ENCODE results near the gene KLHL30. TPM values are rescaled to one million over a fixed set of nuclear protein-coding genes. Genes with fewer than 3 reads are reported as not detected.

The KLHL30 gene
- total RNA-seq, 1 donor from 2014 or later, result 1.1 TPM

- ATAC-seq, result no peak
- peak; percentile 50 for DNase-seq (ENCODE audit: low spot score)
- intact Hi-C loops (cut with DNase I), result no loop called here
Measured at GRCh38 chr2:238100821-238101771, 37.4 kb upstream of the KLHL30 start.

DNA sequence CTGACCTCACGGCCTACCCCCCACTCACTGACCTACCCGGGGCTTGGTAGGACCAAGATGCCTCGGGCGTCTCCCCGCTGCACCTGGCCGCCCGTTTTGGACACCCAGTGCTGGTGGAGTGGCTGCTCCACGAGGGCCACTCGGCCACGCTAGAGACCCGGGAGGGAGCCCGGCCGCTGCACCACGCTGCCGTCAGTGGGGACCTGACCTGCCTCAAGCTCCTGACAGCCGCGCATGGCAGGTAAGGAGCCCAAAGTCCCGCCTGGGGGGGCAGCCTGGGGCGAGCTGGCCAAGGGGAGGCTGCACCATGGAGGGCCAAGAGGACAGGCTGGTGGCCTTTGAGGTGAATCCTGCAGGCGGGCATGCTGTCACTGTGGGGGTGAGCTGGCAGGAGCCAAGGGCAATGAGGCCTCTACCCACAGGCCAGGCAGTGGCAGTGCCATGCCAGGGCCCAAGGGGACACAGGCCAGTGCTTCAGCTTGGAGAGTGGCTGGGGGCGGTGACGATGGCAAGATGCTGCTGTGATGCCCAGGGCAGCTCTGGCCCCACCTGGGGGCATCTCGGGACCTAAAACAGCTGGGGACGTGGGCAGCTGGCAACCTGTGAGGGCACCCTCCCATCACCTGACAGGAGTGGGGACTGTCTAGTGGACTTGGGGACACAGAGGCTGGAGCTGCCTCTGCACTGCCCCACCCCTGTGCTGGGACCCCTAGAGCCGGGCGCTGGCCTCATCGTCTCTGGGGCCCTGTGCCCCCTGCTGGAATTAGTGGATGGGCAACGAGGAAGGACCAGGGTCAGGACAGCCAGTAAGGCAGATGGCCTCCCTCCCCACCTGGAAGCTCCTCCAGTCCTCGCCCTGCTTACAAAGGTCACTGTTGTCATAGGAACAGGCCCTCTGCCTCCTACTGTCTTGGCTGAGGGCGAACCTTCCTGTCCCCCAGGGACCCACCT lies 36.3 kb upstream of the KLHL30 start:
- peak; percentile 53 for DNase-seq (ENCODE audit: low spot score)
- intact Hi-C loops (cut with DNase I), result no loop called here
- ATAC-seq, result no peak

GRCh38 chr2:238102865-238103264 lies 35.6 kb upstream of the KLHL30 start:
- no peak for ATAC-seq
- intact Hi-C loops (cut with DNase I), result no loop called here
- DNase-seq (ENCODE audit: low spot score), result peak; percentile 35

DNA sequence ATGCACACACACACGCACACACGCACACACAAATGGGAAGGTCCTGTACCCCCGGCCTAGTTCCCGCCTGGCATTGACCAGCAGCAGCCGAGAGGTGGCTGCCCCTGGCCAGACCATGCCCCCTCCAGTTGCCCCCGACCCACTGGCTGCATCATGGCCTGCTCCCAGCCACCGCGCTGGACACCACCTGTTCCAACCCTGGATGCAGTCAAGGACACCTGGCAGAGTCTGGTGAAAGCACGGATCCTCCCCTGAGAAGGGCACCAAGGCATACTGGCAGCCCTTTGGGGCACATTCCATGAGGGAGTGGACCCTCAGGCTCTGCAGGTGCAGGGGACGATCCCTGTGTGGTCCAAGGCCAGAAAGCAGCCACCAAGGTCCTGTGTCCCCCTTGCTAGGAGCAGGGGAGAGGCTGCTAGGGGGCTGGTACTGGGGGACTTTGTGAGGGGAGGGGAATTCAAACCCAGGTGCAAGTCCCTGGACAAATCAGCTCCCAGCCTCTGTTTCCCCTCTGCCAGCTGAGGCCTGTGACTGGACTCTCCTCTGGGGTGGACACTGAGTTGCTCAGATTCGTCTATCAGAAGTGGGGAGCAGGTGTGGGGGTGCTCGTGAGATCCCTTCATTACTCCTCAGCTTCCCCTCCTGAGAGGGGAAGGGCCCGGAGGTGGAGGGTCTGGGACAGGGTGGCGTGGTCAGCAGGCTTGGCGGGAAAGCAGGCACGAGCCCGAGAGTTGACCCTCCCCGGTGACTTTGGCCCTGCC lies 34.8 kb upstream of the KLHL30 start:
- ATAC-seq, result no peak
- DNase-seq (ENCODE audit: low spot score), result peak; percentile 50
- intact Hi-C loops (cut with DNase I), result no loop called here

GRCh38 chr2:238104226-238104690 lies 34.2 kb upstream of the KLHL30 start:
- intact Hi-C loops (cut with DNase I), result no loop called here
- DNase-seq (ENCODE audit: low spot score) (peak; percentile 49), ATAC-seq (no peak)

DNA sequence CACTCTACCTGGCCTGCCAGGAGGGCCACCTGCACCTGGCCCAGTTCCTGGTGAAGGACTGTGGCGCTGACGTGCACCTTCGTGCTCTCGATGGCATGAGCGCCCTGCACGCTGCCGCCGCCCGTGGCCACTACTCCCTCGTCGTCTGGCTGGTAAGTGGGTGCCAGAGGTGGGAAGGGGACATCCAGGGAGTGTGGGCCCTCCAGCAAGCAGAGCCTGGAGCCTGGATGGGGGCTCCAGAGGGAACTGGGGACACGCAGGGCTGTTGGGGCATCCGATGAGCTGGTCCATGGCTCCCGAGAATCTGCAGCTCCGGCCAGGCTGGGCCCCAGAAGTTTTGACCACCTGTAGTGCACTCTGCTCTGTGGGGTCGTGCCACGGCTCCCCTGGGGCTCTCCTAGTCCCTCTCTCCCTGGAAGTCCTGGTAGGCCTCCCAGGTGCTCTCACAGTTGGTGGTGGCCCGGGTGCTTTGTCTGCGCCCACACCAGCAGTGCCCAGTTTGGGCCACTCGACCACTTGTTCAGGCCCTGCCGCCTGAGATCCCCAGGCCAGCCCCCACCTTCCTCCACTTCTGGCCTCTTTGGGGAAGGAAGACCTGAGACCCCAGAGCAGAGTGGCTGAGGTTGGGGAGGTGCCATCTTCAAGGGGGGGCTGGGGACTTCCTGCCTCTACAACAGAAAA lies 33.6 kb upstream of the KLHL30 start:
- DNase-seq (ENCODE audit: low spot score), result peak; percentile 53
- intact Hi-C loops (cut with DNase I), result no loop called here

DNA sequence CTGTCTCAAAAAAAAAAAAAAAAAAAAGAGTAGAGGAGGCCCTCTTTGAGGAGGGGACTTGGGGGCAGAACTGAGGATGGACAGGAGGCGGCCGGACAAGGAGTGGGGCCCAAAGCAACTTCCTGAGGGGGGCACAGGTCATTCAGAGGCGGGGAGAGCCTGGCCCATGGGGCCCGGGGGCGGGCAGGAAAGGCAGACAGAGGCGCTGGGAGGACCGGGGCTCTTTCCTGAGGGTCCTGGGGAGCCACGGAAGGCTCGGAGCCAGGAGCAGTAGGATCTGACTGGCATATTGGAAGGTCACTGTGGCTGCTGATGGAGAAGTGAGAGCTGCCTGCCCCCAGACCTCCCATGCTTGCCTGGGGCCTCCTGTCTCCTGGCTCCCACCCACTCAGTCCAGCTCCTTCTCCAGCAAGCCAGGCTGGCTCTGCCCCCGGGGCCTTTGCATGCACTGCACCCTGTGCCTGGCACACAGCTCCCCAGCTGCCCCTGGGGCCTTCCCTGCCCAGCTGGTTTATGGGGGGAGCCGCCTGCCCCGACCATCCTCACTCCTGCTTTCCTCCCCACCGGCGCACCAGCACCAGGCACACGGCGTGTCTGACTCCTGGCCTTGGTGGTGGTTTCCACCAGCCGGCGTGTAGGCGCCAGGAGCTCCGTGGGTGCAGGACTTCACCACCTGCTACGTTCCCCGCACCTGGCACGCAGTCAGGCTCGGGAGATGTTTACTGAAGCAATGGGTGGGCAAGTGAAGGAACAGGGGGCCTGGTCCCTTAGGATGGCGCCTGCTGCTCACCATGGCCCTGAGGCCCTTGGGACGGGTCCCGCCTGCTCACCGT lies 32.7 kb upstream of the KLHL30 start:
- no peak for ATAC-seq
- intact Hi-C loops (cut with DNase I), result no loop called here
- DNase-seq (ENCODE audit: low spot score), result peak; percentile 45

More for the DNA sequence above, 33.6 kb upstream of the KLHL30 start:
- no peak for ATAC-seq

- intact Hi-C loops (cut with DNase I), result no loop called here
Measured at GRCh38 chr2:238106339-238106697, 32.1 kb upstream of the KLHL30 start.

DNA sequence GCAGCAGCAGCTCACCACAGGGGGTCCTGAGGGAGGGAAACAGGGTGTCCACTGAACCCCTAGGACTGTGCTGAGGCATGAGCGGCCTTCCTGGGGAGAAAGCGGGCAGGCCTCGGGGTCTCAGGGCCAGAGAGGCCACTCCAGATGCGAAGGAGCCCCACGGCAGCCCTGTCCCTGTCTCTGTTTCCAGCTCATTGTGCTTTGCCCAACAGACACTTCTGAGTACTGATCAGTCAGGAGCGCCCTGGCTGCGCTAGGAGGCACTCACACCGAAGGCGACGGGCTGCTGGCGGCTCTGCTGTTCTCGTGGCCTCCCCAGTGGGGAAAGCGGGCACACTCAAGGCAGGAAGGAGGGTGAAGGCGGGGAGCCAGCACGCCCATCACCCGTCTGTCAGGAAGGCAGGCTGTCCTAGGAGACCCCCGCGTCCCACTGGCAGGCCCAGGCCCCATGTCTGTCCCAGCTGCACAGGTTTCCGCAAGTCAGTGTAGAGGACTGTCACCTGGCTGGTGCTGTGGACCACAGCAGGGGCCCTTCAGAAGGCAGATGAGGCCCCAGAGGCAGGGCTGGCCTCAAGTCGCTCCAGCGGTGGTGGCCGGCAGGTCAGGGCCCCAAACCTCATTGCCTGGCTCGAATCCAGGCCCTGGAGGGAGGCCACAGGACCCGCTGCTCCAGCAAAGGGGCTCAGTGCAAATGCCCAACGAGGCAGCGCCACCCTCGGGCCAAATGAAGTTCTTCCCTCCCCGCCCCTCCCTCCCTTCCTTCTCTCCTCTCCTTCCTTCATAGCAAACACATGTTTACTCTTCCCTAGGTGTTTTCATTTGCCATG lies 31.6 kb upstream of the KLHL30 start:
- DNase-seq (ENCODE audit: low spot score), result peak; percentile 53
- intact Hi-C loops (cut with DNase I), result no loop called here
- no peak for ATAC-seq

More at GRCh38 chr2:238106339-238106697, 32.1 kb upstream of the KLHL30 start:
- no peak for ATAC-seq
- peak; percentile 39 for DNase-seq (ENCODE audit: low spot score)

DNA sequence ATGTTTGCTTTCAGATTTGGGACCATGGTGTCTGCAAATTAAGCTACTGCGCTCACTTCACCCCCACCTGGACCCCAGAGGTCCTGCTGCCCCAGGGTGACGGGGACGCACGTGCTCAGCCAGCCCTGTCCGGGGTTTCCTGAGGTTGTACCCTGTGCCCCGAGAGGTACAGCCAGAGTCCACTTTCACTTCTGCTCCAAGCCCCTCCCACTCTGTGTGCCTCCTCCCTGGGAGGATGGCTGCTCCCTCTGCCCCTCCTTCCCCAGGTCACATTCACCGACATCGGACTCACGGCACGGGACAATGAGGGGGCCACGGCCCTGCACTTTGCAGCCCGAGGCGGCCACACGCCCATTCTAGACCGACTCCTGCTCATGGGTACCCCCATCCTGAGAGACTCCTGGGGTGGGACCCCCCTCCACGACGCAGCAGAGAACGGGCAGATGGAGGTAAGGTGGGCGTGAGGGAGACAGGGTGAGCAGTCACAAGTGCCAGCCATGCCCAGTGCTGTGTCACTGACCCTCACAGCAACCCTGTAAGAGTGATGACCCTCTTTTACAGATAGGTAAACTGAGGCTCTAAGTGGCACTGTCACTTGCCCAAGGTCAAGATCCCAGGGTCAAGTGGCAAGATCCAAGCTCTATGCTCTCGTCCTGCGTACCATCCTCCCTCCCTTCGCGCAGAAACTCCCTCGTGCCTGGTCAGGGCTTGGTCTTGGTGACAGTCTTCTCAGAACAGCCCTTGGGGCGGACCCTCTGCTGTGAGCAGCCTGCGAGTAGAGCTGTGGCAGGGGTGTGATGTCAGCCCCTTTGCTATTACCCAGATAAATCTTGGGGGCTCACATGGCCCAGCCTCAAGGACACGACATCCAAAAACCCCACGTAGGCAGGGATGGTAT lies 30.7 kb upstream of the KLHL30 start:
- ATAC-seq (peak; percentile 17), DNase-seq (ENCODE audit: low spot score) (peak; percentile 50)
- intact Hi-C loops (cut with DNase I), result no loop called here

- DNase-seq (ENCODE audit: low spot score) (peak; percentile 55), ATAC-seq (peak; percentile 43)
- intact Hi-C loops (cut with DNase I), result no loop called here
Measured at GRCh38 chr2:238108423-238109183, 29.9 kb upstream of the KLHL30 start.

- ATAC-seq (no peak), DNase-seq (ENCODE audit: low spot score) (no peak)
Measured at GRCh38 chr2:238113611-238114010, 24.9 kb upstream of the KLHL30 start.

GRCh38 chr2:238114331-238114841 lies 24.1 kb upstream of the KLHL30 start:
- intact Hi-C loops (cut with DNase I), result no loop called here
- ATAC-seq, result no peak
- DNase-seq (ENCODE audit: low spot score), result no peak

More at GRCh38 chr2:238113611-238114010, 24.9 kb upstream of the KLHL30 start:
- intact Hi-C loops (cut with DNase I), result no loop called here

DNA sequence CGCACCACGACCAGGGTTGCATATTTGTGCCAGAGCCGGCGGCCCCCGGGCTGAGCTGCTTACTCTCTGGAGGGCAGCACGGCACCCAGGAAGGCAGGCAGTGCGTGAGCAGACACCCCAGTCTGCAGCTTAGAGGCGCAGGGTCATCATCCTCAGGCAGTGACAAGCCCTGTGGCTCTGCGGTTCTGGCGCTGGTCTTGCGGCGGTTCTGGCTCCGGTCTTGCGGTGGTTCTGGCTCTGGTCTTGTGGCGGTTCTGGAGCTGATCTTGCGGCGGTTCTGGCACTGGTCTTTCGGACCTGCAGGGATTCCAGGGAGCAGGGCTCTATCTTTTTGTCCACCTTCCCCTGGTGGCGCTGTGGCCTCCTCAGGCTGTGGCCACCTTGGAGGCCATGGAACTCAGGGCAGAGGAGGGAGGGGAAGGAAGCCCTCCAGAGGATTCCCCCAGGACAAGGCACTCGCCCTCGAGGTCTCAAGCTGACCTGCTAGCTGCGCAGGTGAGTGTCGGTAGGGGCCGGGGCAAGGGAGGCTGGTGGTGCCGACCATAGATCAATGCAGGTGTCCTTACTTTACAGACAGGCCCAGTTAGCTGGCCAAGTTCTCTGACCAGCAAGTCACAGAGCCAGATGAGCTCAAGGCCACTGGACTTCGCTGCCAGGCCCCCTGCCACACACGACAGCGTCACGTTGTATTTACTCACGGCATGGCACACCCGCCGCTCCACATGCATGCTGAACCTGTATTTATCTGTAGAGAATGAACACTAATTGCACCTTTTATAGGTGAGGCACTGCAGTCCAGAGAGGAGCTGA lies 23.4 kb upstream of the KLHL30 start:
- intact Hi-C loops (cut with DNase I), result no loop called here
- ATAC-seq (no peak), DNase-seq (ENCODE audit: low spot score) (no peak)

All from sciatic nerve (tissue), 2 donors.